ENCODE measurements around the gene CDC42EP1.

The CDC42EP1 gene

DNA sequence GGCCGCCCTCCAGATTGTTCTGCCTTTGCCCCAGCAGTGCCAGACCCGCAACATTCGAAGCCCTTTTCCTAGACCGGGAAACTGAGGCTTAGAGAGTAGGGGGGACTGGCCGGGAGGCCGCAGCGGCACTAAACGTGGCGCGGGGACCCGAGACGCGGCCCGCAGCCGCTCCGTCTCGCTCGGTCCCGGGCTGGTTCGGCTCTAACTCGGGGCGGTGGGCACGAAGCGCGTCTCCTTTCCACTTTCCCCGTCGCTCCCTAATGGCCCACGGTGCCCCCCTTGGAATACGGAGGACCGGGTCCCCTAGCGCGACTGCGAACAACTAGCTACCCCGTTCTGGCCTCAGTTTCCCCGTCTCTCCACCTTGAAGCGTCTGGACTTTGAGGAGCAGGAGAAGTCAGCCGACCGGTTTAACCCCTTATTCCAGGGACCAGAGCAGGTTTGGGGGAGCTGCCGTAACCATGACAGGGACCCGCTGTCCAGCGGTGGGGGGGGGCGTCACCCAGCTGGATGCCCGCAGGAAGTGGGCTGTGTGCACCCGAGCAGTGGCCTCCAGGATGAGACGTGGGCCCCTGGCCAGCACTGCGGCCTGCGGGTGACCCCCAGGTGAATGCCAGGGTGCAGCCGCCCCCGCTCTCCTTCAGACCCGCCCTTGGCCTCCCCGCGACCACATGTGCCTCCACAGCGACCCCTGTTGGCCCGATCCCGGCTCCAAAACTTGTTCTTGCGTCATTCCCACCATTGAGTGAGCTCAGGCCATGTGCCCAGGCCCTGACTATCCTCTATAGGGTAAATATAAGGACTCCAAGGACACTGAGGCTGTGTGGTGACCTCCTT is 1.1 kb downstream of the CDC42EP1 start:
- peak; percentile 87 for DNase-seq

DNA sequence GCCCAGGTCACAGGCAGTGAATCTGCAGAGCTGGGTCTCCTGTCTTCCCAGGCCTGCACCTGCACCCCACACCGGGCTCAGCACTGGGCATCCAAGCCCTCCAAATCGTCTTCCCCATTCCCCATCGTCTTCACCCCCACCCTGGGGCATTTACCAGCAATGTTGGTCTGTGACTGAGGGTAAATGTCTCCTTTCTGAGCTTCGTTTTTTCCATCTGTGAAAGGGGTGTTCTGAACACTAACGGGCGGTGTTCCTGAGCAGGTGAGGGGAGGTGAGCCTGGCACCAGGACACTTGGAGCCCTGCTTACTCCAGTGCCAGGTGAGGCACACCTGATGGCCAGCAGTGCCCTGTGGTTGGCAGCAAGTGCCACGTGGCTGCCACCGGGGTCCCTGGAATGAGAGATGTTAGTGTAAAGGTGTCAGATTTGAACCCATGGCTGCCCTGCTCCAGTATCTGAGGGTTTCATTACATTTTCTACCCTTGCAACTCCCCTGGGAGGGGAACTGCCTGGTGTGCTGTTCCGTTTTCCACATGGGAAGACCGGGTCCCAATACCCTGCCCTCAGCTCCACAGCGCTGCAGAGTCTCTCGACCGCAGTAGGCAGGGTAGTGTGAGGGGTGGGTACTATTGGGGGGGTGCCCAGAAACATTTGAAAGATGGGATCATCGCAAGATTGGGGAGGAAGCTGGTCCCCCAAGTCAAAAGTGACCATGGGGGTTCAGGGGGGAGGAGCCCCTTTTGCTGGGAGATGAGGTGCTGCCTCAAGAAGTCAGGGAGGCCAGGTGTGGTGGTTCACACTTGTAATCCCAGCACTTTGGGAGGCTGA is 2.0 kb downstream of the CDC42EP1 start:
- DNase-seq = no peak

- DNase-seq = no peak
These were observed 3.1 kb downstream of the CDC42EP1 start for GRCh38 chr22:37563153-37564081.

GRCh38 chr22:37564111-37564711 is 3.9 kb downstream of the CDC42EP1 start:
- no peak for DNase-seq

DNA sequence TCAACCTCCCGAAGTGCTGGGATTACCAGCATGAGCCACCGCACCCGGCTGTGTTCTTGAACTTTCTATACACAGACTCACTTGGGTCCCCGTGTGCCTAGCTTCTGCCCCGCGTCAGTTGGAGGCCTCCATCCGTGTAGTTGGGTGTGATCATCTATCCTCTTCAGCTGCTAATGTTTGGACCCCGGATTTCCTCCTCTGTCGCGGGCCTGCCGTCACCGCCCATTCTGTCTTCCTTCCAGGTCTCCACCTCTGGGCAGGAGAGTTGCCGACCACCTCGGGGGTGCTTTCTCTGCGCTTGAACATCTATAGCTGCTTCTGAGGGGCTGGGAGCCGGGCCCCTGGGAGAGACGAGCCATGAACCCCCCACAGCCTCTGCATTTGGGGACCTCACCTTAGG is 5.5 kb downstream of the CDC42EP1 start:
- no peak for DNase-seq

- peak; percentile 45 for DNase-seq
These were observed 6.1 kb downstream of the CDC42EP1 start for GRCh38 chr22:37566329-37566837.

GRCh38 chr22:37566903-37567798 is 6.9 kb downstream of the CDC42EP1 start:
- peak; percentile 98 for DNase-seq

- no peak for DNase-seq
These were observed 7.7 kb downstream of the CDC42EP1 start for GRCh38 chr22:37568012-37568411.

DNA sequence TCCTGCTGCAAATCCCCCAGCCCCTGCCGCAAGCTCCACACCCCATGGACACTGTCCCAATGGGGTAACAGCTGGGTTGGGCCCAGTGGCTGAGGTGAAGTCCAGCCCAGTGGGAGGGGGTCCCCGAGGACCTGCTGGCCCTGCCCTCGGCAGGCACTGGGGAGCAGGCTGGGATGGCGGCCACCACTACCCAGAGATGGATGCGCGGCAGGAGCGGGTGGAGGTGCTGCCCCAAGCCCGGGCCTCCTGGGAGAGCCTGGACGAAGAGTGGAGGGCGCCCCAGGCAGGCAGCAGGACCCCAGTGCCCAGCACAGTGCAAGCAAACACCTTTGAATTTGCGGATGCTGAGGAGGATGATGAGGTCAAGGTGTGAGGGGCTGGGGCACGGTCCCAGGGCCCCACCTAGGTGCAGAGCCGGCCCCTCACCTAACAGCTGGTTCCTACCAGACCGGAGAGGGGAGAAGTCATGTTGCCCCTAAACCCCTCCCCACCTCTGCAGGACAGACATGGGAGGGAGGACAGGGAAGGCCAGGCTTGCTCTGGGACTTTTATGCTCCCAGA is 8.2 kb downstream of the CDC42EP1 start:
- DNase-seq = no peak

GRCh38 chr22:37569009-37569920 is 9.0 kb downstream of the CDC42EP1 start:
- no peak for DNase-seq

DNA sequence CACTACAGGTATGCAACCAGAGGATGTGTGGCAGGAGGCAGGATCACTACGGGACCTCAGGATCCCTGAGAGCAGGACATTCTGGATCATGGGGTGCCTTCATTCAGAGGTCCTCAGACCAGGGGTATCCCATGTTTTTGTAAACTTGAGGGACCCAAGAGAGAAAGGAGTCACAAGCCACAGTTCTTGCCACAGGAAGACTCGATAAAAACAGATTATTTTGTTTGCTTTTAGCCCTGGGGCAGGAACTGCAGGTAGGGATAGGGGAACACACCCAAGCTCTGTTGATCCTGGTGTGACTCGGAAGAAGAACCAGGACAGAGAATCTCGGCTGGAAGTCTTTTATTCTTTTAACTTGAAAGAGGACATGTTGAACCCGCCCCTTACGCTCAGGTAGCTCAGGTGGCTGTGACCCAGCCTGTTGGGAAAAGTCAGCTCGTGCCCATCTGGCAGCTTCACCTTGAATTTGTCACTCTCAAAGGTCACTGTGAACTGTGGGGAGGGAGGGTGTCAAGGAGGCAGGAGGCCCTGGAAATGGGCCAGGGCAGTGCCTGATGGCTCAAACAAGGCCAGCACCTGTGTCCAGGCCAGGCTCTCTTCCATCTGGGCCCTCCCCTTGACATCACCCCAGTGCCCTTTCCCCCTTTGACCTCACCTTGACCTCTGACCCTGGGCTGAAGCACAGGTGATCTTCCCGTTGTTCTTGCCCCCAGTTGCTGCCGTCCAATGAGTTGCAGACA is 9.8 kb downstream of the CDC42EP1 start:
- DNase-seq = no peak

GRCh38 chr22:37570661-37570976 is 10.3 kb downstream of the CDC42EP1 start:
- DNase-seq = no peak

DNA sequence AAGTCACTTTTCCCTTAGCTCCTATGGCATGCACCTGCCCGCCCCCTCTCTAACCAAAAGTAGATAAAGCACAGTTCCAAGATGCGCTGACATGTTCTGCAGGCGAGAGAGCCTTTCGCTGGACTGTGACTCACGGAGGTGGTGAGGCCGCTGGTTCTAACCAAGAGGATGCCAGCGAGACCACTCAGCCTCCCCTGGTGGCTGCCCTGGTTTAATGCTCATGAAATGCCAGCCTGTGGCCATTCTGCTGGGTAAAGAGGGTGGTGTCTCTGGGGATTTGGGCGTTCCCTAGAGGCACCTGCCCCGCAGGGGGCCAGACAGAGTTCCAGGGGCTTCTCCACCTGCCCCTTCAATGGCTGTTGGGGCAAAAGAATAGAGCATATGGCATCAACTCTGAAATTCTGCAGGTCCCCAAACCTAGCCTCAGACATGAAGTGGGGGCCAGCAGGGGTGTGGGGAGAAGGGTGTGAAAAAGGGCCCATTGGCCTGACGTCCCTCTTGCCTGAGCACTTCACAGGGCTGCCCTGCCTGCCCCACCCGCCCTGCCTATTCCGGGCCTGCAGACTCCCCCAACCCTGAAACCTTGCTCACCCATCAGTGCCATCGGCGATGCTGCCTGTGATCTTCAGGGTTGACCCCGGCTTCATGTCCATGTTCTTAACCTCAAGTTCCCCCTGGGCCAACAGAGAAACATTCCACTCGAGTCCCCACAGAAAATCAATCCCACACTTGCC is 11.1 kb downstream of the CDC42EP1 start:
- DNase-seq = no peak

- DNase-seq = no peak
These were observed 11.7 kb downstream of the CDC42EP1 start for GRCh38 chr22:37571992-37572373.

- no peak for DNase-seq
These were observed 15.3 kb downstream of the CDC42EP1 start for GRCh38 chr22:37575490-37576003.

- DNase-seq = no peak
These were observed 17.7 kb downstream of the CDC42EP1 start for GRCh38 chr22:37578002-37578401.

GRCh38 chr22:37581504-37581903 is 21.2 kb downstream of the CDC42EP1 start:
- DNase-seq = no peak

GRCh38 chr22:37582526-37582925 is 22.2 kb downstream of the CDC42EP1 start:
- no peak for DNase-seq

All from activated CD4-positive, alpha-beta T cell treated with anti-CD3 and anti-CD28 coated beads, Interleukin-2, Interleukin-6, amounts not matched to agents 100 ng/mL and 50 ng/mL, durations not matched to agents 16 hours and 8 hours (primary cell).